A549 (cell line): ENCODE data around the gene CAMTA1. TPM values are rescaled to one million over a fixed set of nuclear protein-coding genes. Genes with fewer than 3 reads are reported as not detected.

Experiments used
- ATAC-seq, 2 experiments: fragments of 200-7000 bp in 1 of 2; fragments of >200 bp in 1 of 2; cut with Nextera tagmentation in 1 of 2; cut with Tn5 transposase in 1 of 2; 3 replicates each; pipeline versions ENCODE4 v1.8.0 to v1.9.1; 2018 to 2020; ENCODE audit warnings: mild to moderate bottlenecking in 1 of 2, moderate library complexity in 1 of 2
- CTCF ChIA-PET: fragments of 300-600 bp; sonication (Branson Sonifier 250); formaldehyde crosslinking; extraction: SDS; loops from one replicate; lab custom pipeline; 2021; ENCODE audit warnings: antibody characterized with exemption, inconsistent platforms; lab: Yijun Ruan, JAX
- POLR2A ChIA-PET: fragments of 350-600 bp; formaldehyde crosslinking; extraction: SDS; loops from one replicate; lab custom pipeline; 2021; ENCODE audit warnings: antibody characterized with exemption, inconsistent platforms; lab: Yijun Ruan, JAX
- DNase-seq, 2 experiments: peaks; one replicate each; pipeline versions ENCODE4 v3.0.0 to v3.0.0-alpha.2; 2011 to 2016; ENCODE audit warnings: low read depth in 1 of 2, low spot score in 1 of 2
- FAIRE-seq: peaks from 2 replicates; lab custom pipeline; 2011; peaks lifted over from hg19 to GRCh38; lab: Jason Lieb, UNC
- H3K27ac ChIP-seq, 2 experiments: fragments of >200 bp; sonication (Bioruptor Twin); formaldehyde crosslinking; 3 replicates each; pipeline ENCODE4 v1.5.1; 2016 to 2017
- H3K4me1 ChIP-seq: fragments of >200 bp; sonication (Bioruptor Twin); formaldehyde crosslinking; 3 replicates; pipeline ENCODE4 v1.6.1; 2016
- H3K4me2 ChIP-seq: fragments of >200 bp; sonication (Bioruptor Twin); formaldehyde crosslinking; 3 replicates; pipeline ENCODE4 v1.6.1; 2016
- H3K4me3 ChIP-seq: fragments of >200 bp; sonication (Bioruptor Twin); formaldehyde crosslinking; 3 replicates; pipeline ENCODE4 v1.5.1; 2016
- H3K9me3 ChIP-seq: fragments of >200 bp; sonication (Bioruptor Twin); formaldehyde crosslinking; 3 replicates; pipeline ENCODE4 v1.6.1; 2016
- CBX2 ChIP-seq: fragments of 200-600 bp; sonication (generic); IDR thresholded peaks from 2 replicates; pipeline ENCODE4 v1.6.1; 2016; ENCODE audit warnings: low read depth, mild to moderate bottlenecking, borderline replicate concordance
- CBX8 ChIP-seq: fragments of 200-600 bp; sonication (generic); IDR thresholded peaks from 2 replicates; pipeline ENCODE4 v1.6.1; 2016
- CHD2 ChIP-seq: fragments of 150-350 bp; IDR thresholded peaks from 2 replicates; pipeline ENCODE4 v1.6.1; 2014; ENCODE audit warnings: low read length; ENCODE audit not compliant: partially characterized antibody
- CHD4 ChIP-seq: fragments of 200-600 bp; sonication (generic); IDR thresholded peaks from 2 replicates; pipeline ENCODE4 v1.6.1; 2016; ENCODE audit warnings: antibody characterized with exemption, mild to moderate bottlenecking, borderline replicate concordance
- EHF ChIP-seq: fragments of 250-450 bp; sonication (Bioruptor Pico); IDR thresholded peaks from 2 replicates; pipeline ENCODE4 v1.5.0; 2020; ENCODE audit warnings: mild to moderate bottlenecking
- ESRRA ChIP-seq: fragments of 150-350 bp; IDR thresholded peaks from 2 replicates; pipeline ENCODE4 v1.6.1; 2014; ENCODE audit warnings: mild to moderate bottlenecking, low read length, borderline replicate concordance
- GATA3 ChIP-seq: IDR thresholded peaks from 2 replicates; pipeline ENCODE4 v1.6.1; 2012; ENCODE audit warnings: borderline replicate concordance
- HDAC2 ChIP-seq: fragments of 200-600 bp; sonication (generic); IDR thresholded peaks from 2 replicates; pipeline ENCODE4 v1.6.1; 2016
- HEYL ChIP-seq: fragments of 250-450 bp; sonication (Bioruptor Pico); IDR thresholded peaks from 2 replicates; pipeline ENCODE4 v1.8.0; 2021; ENCODE audit warnings: mild to moderate bottlenecking, moderate library complexity
- HMGXB4 ChIP-seq: fragments of 250-450 bp; sonication (Bioruptor Pico); IDR thresholded peaks from 2 replicates; pipeline ENCODE4 v1.5.0; 2021; ENCODE audit warnings: mild to moderate bottlenecking, moderate library complexity, borderline replicate concordance
- HOXA7 ChIP-seq: fragments of 250-450 bp; sonication (Bioruptor Pico); IDR thresholded peaks from 2 replicates; pipeline ENCODE4 v1.5.0; 2020; ENCODE audit warnings: mild to moderate bottlenecking, moderate library complexity
- HOXB13 ChIP-seq: fragments of 250-450 bp; sonication (Bioruptor Pico); IDR thresholded peaks from 2 replicates; pipeline ENCODE4 v1.5.0; 2020; ENCODE audit warnings: low read depth, mild to moderate bottlenecking, moderate library complexity
- HOXB5 ChIP-seq: fragments of 250-450 bp; sonication (Bioruptor Pico); IDR thresholded peaks from 2 replicates; pipeline ENCODE4 v1.5.0; 2020; ENCODE audit warnings: mild to moderate bottlenecking, moderate library complexity
- JUNB ChIP-seq: fragments of >200 bp; sonication (Bioruptor Twin); formaldehyde crosslinking; IDR thresholded peaks from 2 replicates; pipeline ENCODE4 v1.6.1; 2016
- KDM1A ChIP-seq: fragments of 200-600 bp; sonication (generic); IDR thresholded peaks from 2 replicates; pipeline ENCODE4 v1.6.1; 2016; ENCODE audit warnings: low read depth, mild to moderate bottlenecking
- KDM5A ChIP-seq: fragments of 200-600 bp; sonication (generic); IDR thresholded peaks from 2 replicates; pipeline ENCODE4 v1.6.1; 2016; ENCODE audit warnings: antibody characterized with exemption, mild to moderate bottlenecking
- MAFK ChIP-seq: fragments of 450-650 bp; IDR thresholded peaks from 2 replicates; pipeline ENCODE4 v1.6.1; 2014; ENCODE audit not compliant: partially characterized antibody
- MYC ChIP-seq: IDR thresholded peaks from 2 replicates; pipeline ENCODE4 v1.6.1; 2012; ENCODE audit warnings: mild to moderate bottlenecking, inconsistent platforms, low read length, improper control_type of control experiment, borderline replicate concordance
- NR3C1 ChIP-seq: fragments of >200 bp; sonication (Bioruptor Twin); formaldehyde crosslinking; IDR thresholded peaks from 3 replicates; pipeline ENCODE4 v1.6.1; 2017
- PBX3 ChIP-seq: IDR thresholded peaks from 2 replicates; pipeline ENCODE4 v1.6.1; 2012
- PHF8 ChIP-seq: fragments of 200-600 bp; sonication (generic); IDR thresholded peaks from 2 replicates; pipeline ENCODE4 v1.6.1; 2016; ENCODE audit warnings: low read depth, mild to moderate bottlenecking, antibody characterized with exemption, moderate library complexity, borderline replicate concordance
- POLR2AphosphoS2 ChIP-seq: conservative IDR thresholded peaks from 2 replicates; pipeline ENCODE4 v1.6.1; 2012; ENCODE audit warnings: low read length, improper control_type of control experiment, inconsistent platforms
- RAD21 ChIP-seq, 2 experiments: fragments of >200 bp in 1 of 2; sonication (Bioruptor Twin) in 1 of 2; formaldehyde crosslinking in 1 of 2; IDR thresholded peaks in 1 of 2; conservative IDR thresholded peaks in 1 of 2; 2 replicates in 1 of 2; 3 replicates in 1 of 2; pipeline ENCODE4 v1.6.1; 2012 to 2018; ENCODE audit warnings: inconsistent platforms in 1 of 2
- RCOR1 ChIP-seq: fragments of 150-350 bp; IDR thresholded peaks from 2 replicates; pipeline ENCODE4 v1.6.1; 2014; ENCODE audit warnings: antibody characterized with exemption, low read length, low read depth
- RFX5 ChIP-seq: fragments of 450-650 bp; IDR thresholded peaks from 2 replicates; pipeline ENCODE4 v1.7.1; 2014; ENCODE audit warnings: antibody characterized with exemption, mild to moderate bottlenecking, moderate library complexity
- SMC3 ChIP-seq: fragments of >200 bp; sonication (Bioruptor Twin); formaldehyde crosslinking; IDR thresholded peaks from 3 replicates; pipeline ENCODE4 v1.6.1; 2018; ENCODE audit warnings: inconsistent platforms
- TFCP2L1 ChIP-seq: fragments of 250-450 bp; sonication (Bioruptor Pico); IDR thresholded peaks from 2 replicates; pipeline ENCODE4 v1.5.0; 2021; ENCODE audit warnings: mild to moderate bottlenecking
- ZC3H11A ChIP-seq: fragments of 450-650 bp; IDR thresholded peaks from 2 replicates; pipeline ENCODE4 v1.6.1; 2014; ENCODE audit warnings: antibody characterized with exemption, mild to moderate bottlenecking
- WGBS: methylation state at CpG from one replicate; pipeline ENCODE4 v1.1.6; 2017; ENCODE audit errors: missing lambda C conversion rate; 5-methylcytosine and 5-hydroxymethylcytosine counted together
- polyA plus RNA-seq, 4 experiments: library from polyadenylated mRNA; depleted of rRNA in 3 of 4; stranded (reverse); fragments of >200 nt; fragmentation: RNase III in 1 of 4; extraction: RNeasy Plus Mini Kit Qiagen cat#74134 plus additional on column Dnase treatment in 1 of 4; gene quantifications; 2 replicates in 3 of 4; 3 replicates in 1 of 4; pipeline ENCODE4 v1.2.3, GENCODE V29; 2011 to 2017
- TF ChIP-seq, protein P1 (sequence below): fragments of 200-600 bp; sonication (generic); IDR thresholded peaks from 2 replicates; pipeline ENCODE4 v1.6.1; 2016; ENCODE audit warnings: antibody characterized with exemption, mild to moderate bottlenecking, moderate library complexity
- TF ChIP-seq, protein P2 (sequence below): fragments of 150-350 bp; IDR thresholded peaks from 2 replicates; pipeline ENCODE4 v1.6.1; 2014; ENCODE audit warnings: low read depth, mild to moderate bottlenecking, low read length
- TF ChIP-seq, protein P3 (sequence below): IDR thresholded peaks from 2 replicates; pipeline ENCODE4 v1.6.1; 2012; ENCODE audit warnings: low read depth, borderline replicate concordance
- TF ChIP-seq, protein P4 (sequence below): IDR thresholded peaks from 2 replicates; pipeline ENCODE4 v1.6.1; 2012

CAMTA1 gene
- polyA plus RNA-seq, 2 of the 4 experiments (the other 2 are of a cell fraction), result 58.8 to 75.0 TPM

- TF ChIP-seq CBX8 (no peak), RFX5 (no peak), CHD4 (no peak), PBX3 (no peak), HMGXB4 (CRISPR knock-in tag) (no peak), HDAC2 (no peak), TFCP2L1 (CRISPR knock-in tag) (no peak), CHD2 (no peak), JUNB (no peak), HOXB13 (no peak), PHF8 (no peak), MYC (no peak), KDM1A (no peak), POLR2AphosphoS2 (no peak), NR3C1 (no peak), RAD21 (conservative IDR thresholded peaks at IDR 0.05 in 1 of 2, IDR thresholded peaks at IDR 0.05 in 1 of 2) (no peak)
- TF ChIP-seq, protein P1, sequence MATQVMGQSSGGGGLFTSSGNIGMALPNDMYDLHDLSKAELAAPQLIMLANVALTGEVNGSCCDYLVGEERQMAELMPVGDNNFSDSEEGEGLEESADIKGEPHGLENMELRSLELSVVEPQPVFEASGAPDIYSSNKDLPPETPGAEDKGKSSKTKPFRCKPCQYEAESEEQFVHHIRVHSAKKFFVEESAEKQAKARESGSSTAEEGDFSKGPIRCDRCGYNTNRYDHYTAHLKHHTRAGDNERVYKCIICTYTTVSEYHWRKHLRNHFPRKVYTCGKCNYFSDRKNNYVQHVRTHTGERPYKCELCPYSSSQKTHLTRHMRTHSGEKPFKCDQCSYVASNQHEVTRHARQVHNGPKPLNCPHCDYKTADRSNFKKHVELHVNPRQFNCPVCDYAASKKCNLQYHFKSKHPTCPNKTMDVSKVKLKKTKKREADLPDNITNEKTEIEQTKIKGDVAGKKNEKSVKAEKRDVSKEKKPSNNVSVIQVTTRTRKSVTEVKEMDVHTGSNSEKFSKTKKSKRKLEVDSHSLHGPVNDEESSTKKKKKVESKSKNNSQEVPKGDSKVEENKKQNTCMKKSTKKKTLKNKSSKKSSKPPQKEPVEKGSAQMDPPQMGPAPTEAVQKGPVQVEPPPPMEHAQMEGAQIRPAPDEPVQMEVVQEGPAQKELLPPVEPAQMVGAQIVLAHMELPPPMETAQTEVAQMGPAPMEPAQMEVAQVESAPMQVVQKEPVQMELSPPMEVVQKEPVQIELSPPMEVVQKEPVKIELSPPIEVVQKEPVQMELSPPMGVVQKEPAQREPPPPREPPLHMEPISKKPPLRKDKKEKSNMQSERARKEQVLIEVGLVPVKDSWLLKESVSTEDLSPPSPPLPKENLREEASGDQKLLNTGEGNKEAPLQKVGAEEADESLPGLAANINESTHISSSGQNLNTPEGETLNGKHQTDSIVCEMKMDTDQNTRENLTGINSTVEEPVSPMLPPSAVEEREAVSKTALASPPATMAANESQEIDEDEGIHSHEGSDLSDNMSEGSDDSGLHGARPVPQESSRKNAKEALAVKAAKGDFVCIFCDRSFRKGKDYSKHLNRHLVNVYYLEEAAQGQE, result no peak
- TF ChIP-seq, protein P2, sequence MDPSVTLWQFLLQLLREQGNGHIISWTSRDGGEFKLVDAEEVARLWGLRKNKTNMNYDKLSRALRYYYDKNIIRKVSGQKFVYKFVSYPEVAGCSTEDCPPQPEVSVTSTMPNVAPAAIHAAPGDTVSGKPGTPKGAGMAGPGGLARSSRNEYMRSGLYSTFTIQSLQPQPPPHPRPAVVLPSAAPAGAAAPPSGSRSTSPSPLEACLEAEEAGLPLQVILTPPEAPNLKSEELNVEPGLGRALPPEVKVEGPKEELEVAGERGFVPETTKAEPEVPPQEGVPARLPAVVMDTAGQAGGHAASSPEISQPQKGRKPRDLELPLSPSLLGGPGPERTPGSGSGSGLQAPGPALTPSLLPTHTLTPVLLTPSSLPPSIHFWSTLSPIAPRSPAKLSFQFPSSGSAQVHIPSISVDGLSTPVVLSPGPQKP, result no peak
- FAIRE-seq, result no peak
- Histone ChIP-seq H3K27ac (no peak overlapping the region), H3K9me3 (no peaks in the 10 kb centered on the region), H3K4me2 (no peak overlapping the region), H3K4me1 (no peaks in the 10 kb centered on the region), H3K4me3 (no peak overlapping the region)
- CTCF ChIA-PET, result interaction anchor here (1.0 to 2.2 kb wide), 4 partner anchors 10 to 586 kb away, joined by 4 to 7 read pairs (median 5); no protein-coding TSS in a partner anchor
- no peak for DNase-seq
- WGBS, result 63% methylated on average over 6 of the region's 8 CpGs
- ATAC-seq, result no peak
- POLR2A ChIA-PET, result no interaction called here
Measured at GRCh38 chr1:7629011-7629410, 843.8 kb downstream of the CAMTA1 start.

DNA sequence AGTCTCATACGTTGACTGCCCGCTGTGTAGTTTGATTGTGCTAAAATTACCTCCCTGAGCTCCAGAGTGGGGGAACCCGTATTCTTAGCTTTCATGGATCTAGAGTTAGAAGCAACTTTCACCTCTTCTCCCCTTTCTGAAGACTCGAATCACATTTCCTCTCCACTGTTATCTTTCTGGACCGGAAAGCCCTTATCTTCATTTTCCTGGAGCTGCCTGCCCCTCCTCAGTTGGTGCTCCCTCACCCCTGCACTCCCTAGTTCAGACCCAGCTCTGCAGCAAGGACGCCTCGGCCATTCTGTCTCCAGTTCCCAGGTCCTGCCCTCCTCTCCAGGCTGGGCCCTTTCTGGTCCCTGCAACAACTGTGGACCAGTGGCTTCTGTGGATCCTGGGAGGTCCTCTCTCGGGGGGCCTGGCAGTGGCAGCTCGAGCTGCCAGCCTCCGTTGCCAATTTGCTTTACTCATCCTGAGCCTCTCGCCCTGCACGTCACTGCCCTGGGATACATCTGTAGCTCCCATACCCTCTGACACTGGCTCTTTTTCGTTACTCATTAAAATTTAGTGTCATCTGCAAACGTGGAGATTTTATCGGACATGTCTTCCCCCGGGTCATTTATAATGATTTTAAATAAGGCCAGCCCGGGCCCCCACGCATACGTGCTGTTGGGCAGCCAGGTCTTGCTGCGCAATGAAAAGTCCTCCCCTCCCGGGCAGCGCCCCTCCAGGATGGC, 844.4 kb downstream of the CAMTA1 start:
- WGBS, result 60% methylated on average over 22 of the region's 22 CpGs
- Histone ChIP-seq H3K27ac (no peak overlapping the region), H3K4me3 (no peak overlapping the region), H3K4me1 (no peaks in the 10 kb centered on the region), H3K9me3 (no peaks in the 10 kb centered on the region), H3K4me2 (no peak overlapping the region)
- ATAC-seq (no peak), FAIRE-seq (no peak), DNase-seq (no peak)
- CTCF ChIA-PET, result interaction anchor here (1.7 to 2.2 kb wide), 3 partner anchors 18 to 587 kb away, joined by 4 to 7 read pairs (median 5); no protein-coding TSS in a partner anchor
- POLR2A ChIA-PET, result no interaction called here
- no peak for TF ChIP-seq MAFK
- TF ChIP-seq EHF (CRISPR knock-in tag), result no peak
- TF ChIP-seq CBX2, result no peak
- no peak for TF ChIP-seq RCOR1
- TF ChIP-seq, protein P3, sequence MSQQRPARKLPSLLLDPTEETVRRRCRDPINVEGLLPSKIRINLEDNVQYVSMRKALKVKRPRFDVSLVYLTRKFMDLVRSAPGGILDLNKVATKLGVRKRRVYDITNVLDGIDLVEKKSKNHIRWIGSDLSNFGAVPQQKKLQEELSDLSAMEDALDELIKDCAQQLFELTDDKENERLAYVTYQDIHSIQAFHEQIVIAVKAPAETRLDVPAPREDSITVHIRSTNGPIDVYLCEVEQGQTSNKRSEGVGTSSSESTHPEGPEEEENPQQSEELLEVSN, result no peak
- no peak for TF ChIP-seq SMC3
- TF ChIP-seq GATA3, result no peak
- TF ChIP-seq, protein P4, sequence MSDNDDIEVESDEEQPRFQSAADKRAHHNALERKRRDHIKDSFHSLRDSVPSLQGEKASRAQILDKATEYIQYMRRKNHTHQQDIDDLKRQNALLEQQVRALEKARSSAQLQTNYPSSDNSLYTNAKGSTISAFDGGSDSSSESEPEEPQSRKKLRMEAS, result no peak
- TF ChIP-seq HOXB5, result no peak
- TF ChIP-seq HEYL (CRISPR knock-in tag), result no peak
- no peak for TF ChIP-seq JUNB
- no peak for TF ChIP-seq HOXA7 (CRISPR knock-in tag)
- no peak for TF ChIP-seq ESRRA
- no peak for TF ChIP-seq ZC3H11A
- no peak for TF ChIP-seq NR3C1
- no peak for TF ChIP-seq KDM5A
